NT2/D1 (cell line): Measurements from ENCODE around the gene SDK1.

Source experiments
- DNase-seq: peaks from one replicate; pipeline ENCODE4 v3.0.0-alpha.2; 2011; ENCODE audit warnings: low read depth, low spot score
- H3K27me3 ChIP-seq: 2 replicates; pipeline ENCODE4 v1.6.0; 2011; ENCODE audit warnings: mild to moderate bottlenecking; ENCODE audit not compliant: insufficient read length, insufficient read depth
- H3K36me3 ChIP-seq: 2 replicates; pipeline ENCODE4 v1.6.1; 2011; ENCODE audit warnings: mild to moderate bottlenecking, low read length, mixed read lengths; ENCODE audit not compliant: insufficient read depth, insufficient read length
- H3K4me1 ChIP-seq: 2 replicates; pipeline ENCODE4 v1.5.1; 2011; ENCODE audit not compliant: insufficient read depth, insufficient read length
- H3K4me3 ChIP-seq: 2 replicates; pipeline ENCODE4 v1.5.1; 2011; ENCODE audit warnings: low read depth; ENCODE audit not compliant: insufficient read length
- H3K9ac ChIP-seq: 2 replicates; pipeline ENCODE4 v1.6.0; 2011; ENCODE audit warnings: low read depth; ENCODE audit not compliant: insufficient read length
- H3K9me3 ChIP-seq: 2 replicates; pipeline ENCODE4 v1.5.1; 2011; ENCODE audit warnings: mild to moderate bottlenecking, low read length; ENCODE audit not compliant: insufficient read depth
- SUZ12 ChIP-seq: IDR thresholded peaks from 2 replicates; pipeline ENCODE4 v1.6.1; 2011; ENCODE audit not compliant: insufficient read length, insufficient read depth; ENCODE audit errors: extremely low read depth
- YY1 ChIP-seq: IDR thresholded peaks from 2 replicates; pipeline ENCODE4 v1.6.1; 2011; ENCODE audit not compliant: insufficient read length, insufficient read depth
- ZNF274 ChIP-seq: IDR thresholded peaks from 2 replicates; pipeline ENCODE4 v1.6.1; 2011; ENCODE audit warnings: mild to moderate bottlenecking, low read depth, low read length

Gene SDK1

GRCh38 chr7:4045975-4046374, 744.9 kb downstream of the SDK1 start:
- peaks cover 2% of the 10 kb centered on the region for H3K4me1 ChIP-seq
- DNase-seq, result no peak
- no peak overlapping the region for H3K9ac ChIP-seq
- no peaks in the 10 kb centered on the region for H3K9me3 ChIP-seq
- no peaks in the 10 kb centered on the region for H3K36me3 ChIP-seq
- TF ChIP-seq ZNF274 (no peak), SUZ12 (no peak), YY1 (no peak)
- no peaks in the 10 kb centered on the region for H3K27me3 ChIP-seq
- no peak overlapping the region for H3K4me3 ChIP-seq

DNA sequence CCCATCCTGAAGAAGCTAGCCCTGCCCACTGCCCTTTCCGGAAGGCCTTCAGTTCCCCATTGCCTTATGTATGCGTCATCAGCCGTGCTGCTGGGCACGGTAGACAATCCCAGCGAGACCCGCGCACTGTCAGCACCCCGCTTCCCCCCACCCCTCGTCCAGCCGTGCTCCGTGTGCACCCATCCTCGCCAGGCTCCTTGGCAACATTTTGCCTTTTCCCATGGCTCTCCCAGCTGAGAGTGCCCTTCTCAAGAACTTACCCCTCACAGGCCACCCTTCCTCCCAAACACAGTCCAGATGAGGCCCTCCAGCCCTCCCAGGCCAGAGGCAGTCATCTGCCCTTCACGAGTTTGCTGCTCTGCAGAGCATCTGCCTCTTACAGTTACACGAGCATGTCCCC, 747.3 kb downstream of the SDK1 start:
- Histone ChIP-seq H3K4me1 (peaks cover under 1% of the 10 kb centered on the region), H3K4me3 (no peak overlapping the region), H3K27me3 (no peaks in the 10 kb centered on the region), H3K36me3 (no peaks in the 10 kb centered on the region), H3K9ac (no peak overlapping the region), H3K9me3 (no peaks in the 10 kb centered on the region)
- no peak for DNase-seq
- TF ChIP-seq SUZ12, result no peak
- no peak for TF ChIP-seq YY1
- TF ChIP-seq ZNF274, result no peak

DNA sequence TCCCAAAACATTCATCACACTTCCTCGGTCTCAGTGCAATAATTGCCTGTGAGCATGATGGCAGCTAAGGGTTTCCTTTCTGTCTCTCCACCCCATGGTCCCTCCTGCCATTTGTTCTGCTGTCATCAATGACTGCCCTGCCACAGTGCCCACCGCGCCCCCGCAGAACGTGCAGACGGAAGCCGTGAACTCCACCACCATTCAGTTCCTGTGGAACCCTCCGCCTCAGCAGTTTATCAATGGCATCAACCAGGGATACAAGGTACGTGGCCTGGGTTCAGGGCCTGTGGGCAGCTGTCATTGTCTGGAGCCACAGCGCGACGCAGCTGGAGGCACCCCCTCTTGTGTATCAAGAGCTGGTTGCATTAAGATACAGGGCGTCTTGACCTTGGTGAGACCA, 748.1 kb downstream of the SDK1 start:
- TF ChIP-seq ZNF274 (no peak), YY1 (no peak), SUZ12 (no peak)
- Histone ChIP-seq H3K27me3 (no peaks in the 10 kb centered on the region), H3K4me3 (no peak overlapping the region)

DNA sequence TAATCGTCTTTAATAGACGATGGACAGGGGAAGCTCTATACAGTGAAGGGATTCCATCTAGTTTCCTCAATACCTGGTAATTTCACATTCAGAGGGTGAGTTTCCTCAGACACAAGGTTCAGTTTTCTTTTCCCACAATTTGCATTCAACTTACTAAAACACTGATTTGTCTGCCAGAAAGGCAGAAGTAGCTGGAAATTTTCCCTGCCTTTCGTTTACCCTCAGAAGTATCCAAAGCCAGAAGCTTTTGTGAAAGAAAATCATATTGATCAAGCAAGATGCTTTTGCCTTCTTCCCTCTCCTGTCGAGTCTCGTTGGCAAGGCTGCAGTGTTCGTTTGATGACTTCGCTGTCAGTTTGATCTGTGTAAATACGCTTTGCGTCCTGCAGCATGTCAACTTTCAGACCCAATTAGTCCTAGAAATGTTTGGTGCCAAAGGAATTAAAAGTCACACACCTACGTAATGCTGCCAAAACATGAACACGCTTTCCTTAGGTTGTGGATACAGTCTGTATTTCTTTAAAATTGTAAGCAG, 749.1 kb downstream of the SDK1 start:
- Histone ChIP-seq H3K4me3 (no peak overlapping the region), H3K9me3 (no peaks in the 10 kb centered on the region), H3K4me1 (no peaks in the 10 kb centered on the region), H3K9ac (no peak overlapping the region), H3K27me3 (no peaks in the 10 kb centered on the region), H3K36me3 (no peaks in the 10 kb centered on the region)
- no peak for DNase-seq
- no peak for TF ChIP-seq SUZ12
- TF ChIP-seq YY1, result no peak
- no peak for TF ChIP-seq ZNF274

More for the DNA sequence above, 748.1 kb downstream of the SDK1 start:
- DNase-seq, result no peak
- no peak overlapping the region for H3K9ac ChIP-seq
- no peaks in the 10 kb centered on the region for H3K36me3 ChIP-seq
- no peaks in the 10 kb centered on the region for H3K9me3 ChIP-seq
- H3K4me1 ChIP-seq, result no peaks in the 10 kb centered on the region

- Histone ChIP-seq H3K9ac (no peak overlapping the region), H3K27me3 (no peaks in the 10 kb centered on the region), H3K9me3 (no peaks in the 10 kb centered on the region), H3K4me1 (no peaks in the 10 kb centered on the region), H3K4me3 (no peak overlapping the region), H3K36me3 (no peaks in the 10 kb centered on the region)
- DNase-seq, result no peak
- TF ChIP-seq YY1 (no peak), SUZ12 (no peak), ZNF274 (no peak)
These were observed 750.6 kb downstream of the SDK1 start for GRCh38 chr7:4051696-4052095.

- TF ChIP-seq SUZ12 (no peak), YY1 (no peak)
- Histone ChIP-seq H3K4me3 (no peak overlapping the region), H3K36me3 (no peaks in the 10 kb centered on the region), H3K27me3 (no peaks in the 10 kb centered on the region), H3K9ac (no peak overlapping the region), H3K4me1 (no peaks in the 10 kb centered on the region), H3K9me3 (no peaks in the 10 kb centered on the region)
- no peak for DNase-seq
These were observed 751.1 kb downstream of the SDK1 start for GRCh38 chr7:4052130-4052529.

- Histone ChIP-seq H3K4me1 (no peaks in the 10 kb centered on the region), H3K4me3 (no peak overlapping the region), H3K36me3 (no peaks in the 10 kb centered on the region), H3K9me3 (peaks cover 7% of the 10 kb centered on the region; the same call in 1 of the 2 replicates), H3K9ac (no peak overlapping the region), H3K27me3 (no peaks in the 10 kb centered on the region)
- TF ChIP-seq SUZ12 (no peak), ZNF274 (no peak), YY1 (no peak)
- no peak for DNase-seq
These were observed 753.1 kb downstream of the SDK1 start for GRCh38 chr7:4054158-4054557.
